HG03060 (cell line): ENCODE data around the gene STAT5B.
"Not testable (repeated sequence)": the region's sequence is repeated elsewhere in the genome, so short reads cannot be mapped to it uniquely, and the experiment has no call there.

Experiments used
- ATAC-seq: cut with Tn5 transposase; IDR thresholded peaks from one replicate; pipeline ENCODE4 v1.9.1; 2021; ENCODE audit warnings: low read depth, moderate number of reproducible peaks; ENCODE audit not compliant: unreplicated experiment

STAT5B gene

DNA sequence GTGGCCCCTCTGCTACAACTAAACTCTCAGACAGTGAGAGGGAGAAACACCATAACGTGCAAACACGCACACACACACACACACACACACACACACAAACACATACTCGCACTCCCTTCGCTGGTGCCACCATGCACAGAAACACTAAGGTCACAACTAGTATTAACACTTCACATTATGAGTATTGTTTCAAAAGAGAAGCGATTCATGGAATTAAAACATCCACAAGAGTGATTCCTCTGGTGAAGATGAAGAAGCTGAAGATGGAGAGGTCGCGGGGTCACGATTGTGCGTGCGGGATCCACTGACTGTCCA, 74.8 kb downstream of the STAT5B start:
- no peak for ATAC-seq

DNA sequence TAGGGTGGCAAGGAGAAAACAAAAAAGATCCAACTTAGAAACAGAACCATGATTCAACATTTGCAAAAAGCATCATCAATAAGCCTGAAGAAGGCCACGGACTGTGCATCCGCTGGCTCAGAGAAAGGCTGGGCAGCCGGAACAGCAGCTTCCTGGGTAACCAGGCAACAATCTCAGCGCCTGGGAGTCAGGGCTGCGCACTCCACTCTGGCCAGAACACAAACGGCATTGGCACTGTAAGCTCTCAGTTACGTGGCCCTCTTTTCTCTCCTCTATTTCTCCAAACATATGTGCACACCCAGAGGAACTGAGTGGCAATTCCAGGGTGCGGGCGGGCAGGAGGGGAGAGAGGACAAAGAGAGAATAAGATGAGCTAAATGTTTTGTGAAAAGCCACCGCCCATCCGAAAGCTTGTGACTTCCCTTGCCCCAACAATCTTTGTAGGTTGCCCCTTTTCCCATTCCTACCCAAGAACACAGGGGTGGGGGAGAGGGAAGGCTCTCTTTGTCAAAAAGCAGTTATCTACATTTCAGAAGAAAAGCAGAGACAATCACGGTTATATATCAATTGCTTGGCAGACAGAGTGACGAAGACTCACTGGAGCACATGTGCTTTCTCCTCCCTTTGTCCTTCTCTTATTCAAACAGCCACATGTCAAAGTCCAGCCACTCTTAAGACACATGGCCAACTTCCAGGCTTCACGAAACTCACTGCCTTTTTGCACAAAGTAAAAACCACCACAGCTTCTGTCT, 75.3 kb downstream of the STAT5B start:
- ATAC-seq, result no peak

DNA sequence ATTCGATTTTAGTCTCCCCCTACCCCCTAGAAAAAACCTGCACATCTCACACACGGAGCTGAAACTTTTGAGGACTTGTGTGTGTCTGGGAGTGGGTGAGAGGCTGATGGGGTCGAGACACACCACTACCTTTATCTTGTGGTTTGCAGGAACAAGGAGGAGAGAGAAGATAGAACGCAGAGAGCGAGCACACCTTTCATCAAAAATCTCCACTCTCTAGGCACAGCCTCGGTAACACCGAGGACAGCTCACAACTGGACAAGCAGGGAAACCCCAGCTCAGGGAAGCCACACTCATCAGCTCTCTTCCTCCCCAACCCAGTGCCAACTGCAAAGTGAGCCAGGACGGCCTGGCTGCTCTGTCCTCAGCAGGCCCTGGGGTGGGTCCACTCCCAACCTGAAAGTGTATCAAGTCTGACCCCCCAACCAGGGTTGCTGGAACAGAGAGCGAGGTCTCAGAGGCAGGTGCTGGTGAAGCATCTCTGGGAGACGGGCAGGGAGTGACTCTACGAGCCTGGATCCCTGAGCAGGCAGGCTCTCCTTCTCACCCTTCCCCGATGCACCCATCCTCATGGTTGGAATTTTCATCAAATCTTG, 76.7 kb downstream of the STAT5B start:
- ATAC-seq, result no peak

DNA sequence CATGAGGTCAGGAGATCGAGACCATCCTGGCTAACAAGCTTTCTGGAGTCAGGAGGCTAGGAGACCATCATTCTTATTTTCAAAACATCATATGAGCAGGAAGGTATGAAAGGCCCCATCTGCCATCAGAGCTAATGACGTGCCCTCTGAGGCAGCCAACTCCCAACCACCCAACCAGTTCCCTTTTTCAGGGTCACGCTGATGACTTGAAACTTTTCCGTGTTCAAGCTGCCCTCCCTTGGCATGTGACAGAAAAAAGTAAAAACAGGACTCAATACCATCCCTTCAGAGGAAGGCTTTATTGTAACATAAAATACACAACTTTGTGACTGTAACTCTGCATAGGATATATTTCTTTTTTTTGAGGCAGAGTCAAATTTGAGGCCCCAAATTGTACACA, 77.3 kb downstream of the STAT5B start:
- ATAC-seq, result no peak

DNA sequence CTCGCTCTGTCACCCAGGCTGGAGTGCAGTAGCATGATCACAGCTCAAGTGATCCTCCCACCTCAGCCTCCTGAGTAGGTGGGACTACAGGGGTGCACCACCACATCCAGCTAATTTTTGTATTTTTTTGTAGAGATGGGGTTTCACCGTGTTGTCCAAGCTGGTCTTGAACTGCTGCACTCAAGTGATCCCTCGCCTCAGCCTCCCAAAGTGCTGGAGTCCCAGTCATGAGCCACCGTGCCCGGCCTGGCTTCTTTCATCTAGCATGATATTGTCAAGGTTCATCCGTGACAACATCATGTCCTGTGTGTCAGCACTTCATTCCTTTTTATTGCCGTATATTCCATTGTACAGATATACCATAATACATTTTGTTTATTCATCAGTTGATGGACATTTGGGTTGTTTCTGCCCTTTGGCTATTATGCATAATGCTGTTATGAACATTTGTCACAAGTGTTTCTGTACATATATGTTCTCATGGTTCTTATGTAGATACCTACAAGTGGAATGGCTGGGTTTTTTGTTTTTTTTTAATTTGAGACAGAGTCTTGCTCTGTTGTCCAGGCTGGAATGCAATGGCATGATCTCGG, 78.5 kb downstream of the STAT5B start:
- ATAC-seq, result no peak

- no peak for ATAC-seq
Observed at GRCh38 chr17:42193969-42194899, 82.0 kb downstream of the STAT5B start, which contains the start of gene GHDC. GHDC (minus strand) TSS chr17:42194494; CDS start chr17:42193581, 913 bp downstream.

GRCh38 chr17:42193216-42193968, 82.8 kb downstream of the STAT5B start:
- ATAC-seq, result no peak

DNA sequence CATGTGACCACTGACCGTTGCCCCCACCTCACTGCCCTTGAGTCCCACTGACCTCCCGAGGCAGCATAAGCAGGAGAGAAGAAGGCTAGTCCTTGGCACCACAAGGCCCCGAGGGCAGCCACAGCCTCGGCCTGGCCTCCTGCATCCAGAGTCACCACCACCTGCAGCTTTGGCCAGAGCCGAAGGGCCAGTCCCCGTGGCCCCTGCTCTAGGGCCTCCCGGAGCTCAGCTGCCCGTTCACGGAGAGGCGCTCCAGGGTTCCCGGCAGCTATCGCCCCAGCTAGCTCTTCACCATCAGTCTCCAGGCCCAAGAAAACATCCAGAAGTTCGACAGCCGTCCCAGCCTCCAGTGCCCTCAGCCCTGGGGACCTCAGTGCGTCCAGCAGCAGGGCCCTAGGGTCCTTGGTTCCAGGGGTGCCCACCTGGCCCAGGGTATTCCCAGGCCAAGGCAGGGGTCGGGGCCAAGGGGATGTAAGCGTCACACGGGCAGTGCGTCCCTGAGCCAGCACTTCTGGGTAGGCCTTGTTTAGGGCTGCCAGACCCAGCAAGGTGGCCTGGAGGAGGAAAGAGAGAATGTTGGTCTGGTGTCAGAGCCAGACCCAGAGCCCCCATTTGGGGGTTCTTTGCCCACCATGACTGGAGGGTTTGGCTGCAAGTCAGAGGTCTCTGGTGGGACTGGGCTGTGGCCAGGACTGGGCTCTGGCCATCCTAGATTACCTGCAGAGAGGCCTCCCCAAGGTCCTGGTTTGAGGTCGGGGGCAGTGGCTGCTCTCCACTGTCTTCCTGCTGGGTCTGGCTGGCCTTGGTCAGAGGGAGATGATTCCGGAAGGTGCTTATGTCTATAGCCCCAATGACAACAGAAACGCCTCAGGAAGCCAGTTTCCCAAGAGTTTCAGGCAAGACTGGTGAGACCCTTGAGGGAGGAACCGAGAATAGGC, 83.7 kb downstream of the STAT5B start:
- no peak for ATAC-seq

DNA sequence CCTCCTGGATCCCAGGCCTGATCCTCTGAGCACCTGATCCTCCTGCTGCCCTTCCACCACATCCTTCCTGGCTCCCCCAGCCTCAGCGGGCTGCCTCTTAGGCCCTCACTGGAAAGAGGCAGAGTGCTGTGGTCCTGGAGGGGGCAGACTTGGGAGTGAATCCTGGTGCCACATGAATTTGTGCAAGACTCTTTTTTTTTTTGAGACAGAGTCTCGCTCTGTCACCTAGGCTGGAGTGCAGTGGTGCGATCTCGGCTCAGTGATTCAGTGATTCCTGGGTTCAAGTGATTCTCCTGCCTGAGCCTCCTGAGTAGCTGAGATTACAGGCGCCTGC, 84.9 kb downstream of the STAT5B start:
- no peak for ATAC-seq

- no peak for ATAC-seq
Observed at GRCh38 chr17:42190491-42191274, 85.5 kb downstream of the STAT5B start.

- no peak for ATAC-seq
Observed at GRCh38 chr17:42189651-42189965, 86.6 kb downstream of the STAT5B start.

DNA sequence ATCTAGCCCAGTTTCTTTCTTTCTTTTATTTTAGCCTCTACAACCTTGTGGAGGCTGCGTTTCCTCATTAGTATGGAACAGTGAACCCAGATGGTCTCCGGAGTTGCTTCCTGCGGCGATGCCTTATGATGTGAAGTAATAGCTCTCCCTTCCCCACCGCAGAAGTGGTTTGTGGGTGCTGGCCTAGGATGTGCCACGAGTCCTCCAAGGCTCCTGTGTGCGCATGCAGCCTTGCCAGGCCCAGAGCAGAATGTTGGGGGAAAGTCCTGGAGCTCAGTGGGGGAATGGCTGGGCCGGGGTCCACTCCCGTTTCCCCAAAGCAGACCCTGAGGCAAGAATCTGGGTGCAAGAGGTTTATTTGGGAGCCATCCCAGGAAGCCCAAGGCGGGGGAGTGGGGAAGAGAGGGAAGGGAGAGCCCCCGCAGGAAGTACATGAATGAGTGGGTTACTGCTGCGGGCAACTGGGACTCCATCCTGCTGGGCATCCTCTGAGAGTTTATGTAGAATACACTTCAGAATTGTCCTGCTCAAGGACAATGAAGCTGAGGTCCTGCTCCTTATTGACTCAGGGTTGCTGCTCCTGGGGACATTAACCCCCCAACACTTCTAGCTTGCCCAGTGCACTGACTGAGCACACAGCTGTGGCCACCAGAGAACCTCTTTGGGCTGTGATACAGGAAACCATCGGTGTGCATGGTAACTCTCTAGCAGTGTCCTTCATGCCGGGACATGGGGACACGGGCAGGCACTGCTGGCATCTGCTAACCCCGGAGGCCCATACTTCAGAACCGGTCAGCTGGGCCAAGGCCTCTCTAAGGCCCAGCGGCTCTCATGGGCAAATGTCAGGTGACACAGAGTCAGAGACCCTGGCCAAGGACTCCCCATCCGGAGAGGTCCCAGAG, 87.2 kb downstream of the STAT5B start:
- ATAC-seq, result no peak

DNA sequence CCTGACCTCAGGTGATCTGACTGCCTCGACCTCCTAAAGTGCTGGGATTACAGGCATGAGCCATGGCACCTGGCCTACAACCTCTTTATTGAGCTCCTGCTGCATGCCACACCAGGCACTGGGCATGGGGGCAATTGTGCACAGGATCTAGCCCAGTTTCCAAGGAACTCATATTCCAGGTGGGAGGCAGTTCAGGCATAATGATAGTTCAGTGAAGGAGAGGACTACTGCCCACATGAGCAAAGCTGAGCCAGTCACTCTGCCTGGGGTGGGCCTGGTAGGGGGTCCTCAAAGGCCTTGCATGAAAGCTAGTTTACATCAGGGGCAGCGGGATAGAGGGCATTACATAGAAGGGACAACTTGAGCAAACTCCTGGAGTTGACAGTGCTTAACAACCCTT, 88.4 kb downstream of the STAT5B start:
- no peak for ATAC-seq

DNA sequence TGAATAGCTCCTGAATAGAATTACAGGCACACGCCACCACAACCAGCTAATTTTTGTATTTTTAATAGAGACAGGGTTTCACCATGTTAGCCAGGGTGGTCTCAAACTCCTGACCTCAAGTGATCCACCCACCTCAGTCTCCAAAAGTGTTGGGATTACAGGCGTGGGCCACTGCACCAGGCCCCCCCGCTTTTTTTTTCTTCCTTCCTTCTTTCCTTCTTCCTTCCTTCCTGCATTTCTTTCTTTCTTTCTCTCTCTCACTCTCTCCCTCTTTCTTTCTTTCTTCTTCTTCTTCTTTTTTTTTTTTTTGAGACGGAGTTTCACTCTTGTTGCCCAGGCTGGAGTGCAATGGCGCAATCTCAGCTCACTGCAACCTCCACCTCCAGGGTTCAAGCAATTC, 90.0 kb downstream of the STAT5B start:
- not testable (repeated sequence) for ATAC-seq

GRCh38 chr17:42185621-42185930, 90.6 kb downstream of the STAT5B start:
- ATAC-seq, result no peak

DNA sequence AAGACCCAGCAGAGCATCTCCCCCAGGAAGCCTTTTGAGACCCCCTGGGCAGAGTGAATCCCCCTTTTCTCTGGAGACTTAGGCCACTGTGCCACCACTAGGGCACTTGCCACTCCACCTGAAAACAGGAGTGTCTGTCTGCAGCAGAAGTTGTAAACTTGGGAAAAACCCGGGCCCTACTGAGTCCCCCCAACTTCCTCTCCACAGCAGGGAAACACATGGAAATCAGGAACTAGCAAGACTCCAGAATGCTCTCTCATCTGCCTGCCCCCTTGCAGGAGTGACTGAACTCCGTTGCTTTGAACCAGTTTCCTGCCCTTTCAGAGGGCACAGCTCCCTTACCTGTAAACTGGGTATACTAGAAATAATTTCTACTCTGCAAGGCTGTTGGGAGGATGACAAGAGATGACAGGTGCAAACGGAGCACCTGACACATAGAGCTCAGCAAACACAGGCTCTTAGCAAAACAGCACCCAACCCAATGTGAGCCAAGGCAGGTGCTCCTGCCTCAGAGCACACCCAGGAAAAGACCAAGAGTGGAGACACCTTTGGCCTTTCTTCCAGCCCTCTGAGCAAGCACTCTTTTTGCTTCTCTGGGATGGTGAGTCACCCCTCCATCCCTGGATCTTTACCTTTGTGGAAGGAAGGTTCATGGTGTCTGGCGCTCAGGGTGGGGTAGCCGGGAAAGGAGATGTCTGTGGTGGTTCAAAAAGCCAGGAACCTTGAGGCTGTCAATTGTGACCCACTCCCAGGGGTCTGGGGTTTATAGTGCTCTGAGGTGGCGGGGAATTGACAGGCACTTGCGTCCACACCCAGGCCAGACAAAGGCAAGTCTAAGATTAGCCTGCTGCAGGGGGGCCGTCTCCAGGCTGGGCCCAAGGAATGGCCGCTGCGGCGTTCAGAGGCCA, 91.2 kb downstream of the STAT5B start, which contains the start of gene HCRT:
TSS of gene HCRT (minus strand) at position 740 of the 908 bp plus-strand sequence. CDS start at position 653, 87 bp downstream.
- ATAC-seq, result no peak
